Islet of Langerhans (tissue), 1 donor: ENCODE data around the gene PCDHGB1.
"Not testable (repeated sequence)": the region's sequence is repeated elsewhere in the genome, so short reads cannot be mapped to it uniquely, and the experiment has no call there.

Source experiments
- FAIRE-seq: peaks from one replicate; lab custom pipeline; 2011; peaks lifted over from hg19 to GRCh38; lab: Jason Lieb, UNC

PCDHGB1 gene

GRCh38 chr5:141346017-141346416 is 3.9 kb upstream of the PCDHGB1 start:
- FAIRE-seq = not testable (repeated sequence)

DNA sequence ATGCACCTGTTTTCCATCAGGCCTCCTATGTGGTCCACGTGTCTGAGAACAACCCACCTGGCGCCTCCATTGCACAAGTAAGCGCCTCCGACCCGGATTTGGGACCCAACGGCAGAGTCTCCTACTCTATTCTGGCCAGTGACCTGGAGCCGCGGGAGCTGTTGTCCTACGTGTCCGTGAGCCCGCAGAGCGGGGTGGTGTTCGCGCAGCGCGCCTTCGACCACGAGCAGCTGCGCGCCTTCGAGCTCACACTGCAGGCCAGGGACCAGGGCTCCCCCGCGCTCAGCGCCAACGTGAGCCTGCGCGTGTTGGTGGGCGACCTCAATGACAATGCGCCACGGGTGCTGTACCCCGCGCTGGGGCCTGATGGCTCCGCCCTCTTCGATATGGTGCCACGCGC is 1.7 kb downstream of the PCDHGB1 start:
- FAIRE-seq = no peak

- FAIRE-seq = no peak
Observed at GRCh38 chr5:141354900-141355469, 5.1 kb downstream of the PCDHGB1 start, which contains the start of gene PCDHGA4. PCDHGA4 (plus strand) TSS chr5:141355021; CDS start chr5:141355108, 87 bp downstream.

DNA sequence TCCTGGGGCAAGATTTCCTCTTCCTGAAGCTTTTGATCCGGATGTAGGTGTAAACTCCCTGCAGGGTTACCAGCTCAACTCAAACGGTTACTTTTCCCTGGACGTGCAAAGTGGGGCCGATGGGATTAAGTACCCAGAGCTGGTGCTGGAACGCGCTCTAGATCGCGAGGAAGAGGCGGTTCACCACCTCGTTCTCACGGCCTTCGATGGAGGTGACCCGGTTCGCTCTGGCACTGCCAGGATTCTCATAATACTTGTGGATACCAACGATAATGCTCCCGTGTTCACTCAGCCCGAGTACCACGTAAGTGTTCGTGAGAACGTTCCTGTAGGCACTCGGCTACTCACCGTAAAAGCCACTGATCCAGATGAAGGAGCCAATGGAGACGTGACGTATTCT is 5.7 kb downstream of the PCDHGB1 start:
- no peak for FAIRE-seq

DNA sequence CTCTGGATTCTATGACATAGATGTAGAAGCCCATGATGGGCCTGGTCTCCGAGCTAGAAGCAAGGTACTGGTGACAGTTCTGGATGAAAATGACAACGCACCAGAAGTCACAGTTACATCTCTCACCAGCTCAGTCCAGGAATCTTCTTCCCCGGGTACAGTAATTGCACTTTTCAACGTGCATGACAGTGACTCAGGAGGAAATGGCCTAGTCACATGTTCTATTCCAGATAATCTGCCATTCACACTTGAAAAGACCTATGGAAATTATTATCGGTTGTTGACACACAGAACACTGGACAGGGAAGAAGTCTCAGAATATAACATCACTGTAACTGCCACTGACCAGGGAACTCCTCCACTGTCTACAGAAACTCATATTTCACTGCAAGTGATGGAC is 6.2 kb downstream of the PCDHGB1 start:
- FAIRE-seq = no peak

- no peak for FAIRE-seq
Observed at GRCh38 chr5:141356950-141357349, 7.1 kb downstream of the PCDHGB1 start.

DNA sequence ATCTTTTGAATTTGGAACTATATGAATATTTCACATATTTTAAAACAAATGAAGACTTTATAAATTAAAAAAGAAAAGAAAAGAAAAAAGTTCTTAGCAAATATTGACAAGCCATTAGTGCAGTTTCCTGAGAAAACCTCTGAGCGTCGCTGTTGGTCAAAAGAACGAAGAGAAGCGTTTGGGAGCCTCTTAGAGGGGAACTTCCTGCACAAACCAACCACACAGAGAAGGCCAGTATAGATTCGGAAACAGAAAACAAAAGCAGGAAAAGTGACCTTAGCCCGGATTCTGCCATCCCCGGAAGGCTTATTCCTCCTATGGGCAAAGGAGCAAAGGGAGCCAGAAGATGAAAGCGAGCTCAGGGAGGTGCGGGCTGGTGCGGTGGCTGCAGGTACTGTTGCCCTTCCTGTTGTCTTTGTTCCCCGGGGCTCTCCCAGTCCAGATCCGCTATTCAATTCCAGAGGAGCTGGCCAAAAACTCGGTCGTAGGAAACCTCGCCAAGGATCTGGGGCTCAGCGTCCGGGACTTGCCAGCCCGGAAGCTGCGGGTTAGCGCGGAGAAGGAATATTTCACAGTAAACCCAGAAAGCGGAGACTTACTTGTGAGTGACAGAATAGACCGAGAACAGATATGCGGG is 10.0 kb downstream of the PCDHGB1 start, which contains the start of gene PCDHGB2:
PCDHGB2 (plus strand) TSS at position 205 of the 637 bp plus-strand sequence; CDS start at position 347, 142 bp downstream.
- FAIRE-seq = no peak

GRCh38 chr5:141360685-141361084 is 10.8 kb downstream of the PCDHGB1 start:
- FAIRE-seq = no peak

- FAIRE-seq = no peak
Observed at GRCh38 chr5:141362719-141363118, 12.8 kb downstream of the PCDHGB1 start.

- no peak for FAIRE-seq
Observed at GRCh38 chr5:141363952-141364660, 14.2 kb downstream of the PCDHGB1 start, which contains the start of gene PCDHGA5. PCDHGA5 (plus strand) TSS chr5:141364162; CDS start chr5:141364331, 169 bp downstream.

DNA sequence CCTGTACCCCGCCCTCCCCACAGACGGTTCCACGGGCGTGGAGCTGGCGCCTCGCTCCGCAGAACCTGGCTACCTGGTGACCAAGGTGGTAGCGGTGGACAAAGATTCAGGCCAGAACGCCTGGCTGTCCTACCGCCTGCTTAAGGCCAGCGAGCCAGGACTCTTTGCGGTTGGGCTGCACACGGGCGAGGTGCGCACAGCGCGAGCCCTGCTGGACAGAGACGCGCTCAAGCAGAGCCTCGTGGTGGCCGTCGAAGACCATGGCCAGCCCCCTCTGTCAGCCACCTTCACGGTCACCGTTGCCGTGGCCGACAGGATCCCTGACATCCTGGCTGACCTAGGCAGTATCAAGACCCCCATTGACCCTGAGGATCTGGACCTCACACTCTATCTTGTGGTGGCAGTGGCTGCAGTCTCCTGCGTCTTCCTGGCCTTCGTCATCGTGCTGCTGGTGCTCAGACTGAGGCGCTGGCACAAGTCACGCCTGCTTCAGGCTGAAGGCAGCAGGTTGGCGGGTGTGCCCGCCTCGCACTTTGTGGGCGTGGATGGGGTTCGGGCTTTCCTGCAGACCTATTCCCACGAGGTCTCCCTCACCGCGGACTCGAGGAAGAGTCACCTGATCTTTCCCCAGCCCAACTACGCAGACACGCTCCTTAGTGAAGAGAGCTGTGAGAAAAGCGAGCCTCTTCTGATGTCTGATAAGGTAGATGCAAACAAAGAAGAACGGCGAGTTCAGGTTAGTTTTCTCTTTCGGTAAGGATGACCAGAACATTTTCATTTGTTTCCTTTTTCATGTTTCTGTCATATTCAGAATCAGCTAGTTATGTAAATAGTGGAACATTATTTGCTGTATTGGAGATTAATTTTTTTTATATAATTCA is 16.4 kb downstream of the PCDHGB1 start:
- no peak for FAIRE-seq

- no peak for FAIRE-seq
Observed at GRCh38 chr5:141369994-141370848, 20.3 kb downstream of the PCDHGB1 start, which contains the start of gene PCDHGB3. PCDHGB3 (plus strand) TSS chr5:141370242; CDS start chr5:141370395, 153 bp downstream.

DNA sequence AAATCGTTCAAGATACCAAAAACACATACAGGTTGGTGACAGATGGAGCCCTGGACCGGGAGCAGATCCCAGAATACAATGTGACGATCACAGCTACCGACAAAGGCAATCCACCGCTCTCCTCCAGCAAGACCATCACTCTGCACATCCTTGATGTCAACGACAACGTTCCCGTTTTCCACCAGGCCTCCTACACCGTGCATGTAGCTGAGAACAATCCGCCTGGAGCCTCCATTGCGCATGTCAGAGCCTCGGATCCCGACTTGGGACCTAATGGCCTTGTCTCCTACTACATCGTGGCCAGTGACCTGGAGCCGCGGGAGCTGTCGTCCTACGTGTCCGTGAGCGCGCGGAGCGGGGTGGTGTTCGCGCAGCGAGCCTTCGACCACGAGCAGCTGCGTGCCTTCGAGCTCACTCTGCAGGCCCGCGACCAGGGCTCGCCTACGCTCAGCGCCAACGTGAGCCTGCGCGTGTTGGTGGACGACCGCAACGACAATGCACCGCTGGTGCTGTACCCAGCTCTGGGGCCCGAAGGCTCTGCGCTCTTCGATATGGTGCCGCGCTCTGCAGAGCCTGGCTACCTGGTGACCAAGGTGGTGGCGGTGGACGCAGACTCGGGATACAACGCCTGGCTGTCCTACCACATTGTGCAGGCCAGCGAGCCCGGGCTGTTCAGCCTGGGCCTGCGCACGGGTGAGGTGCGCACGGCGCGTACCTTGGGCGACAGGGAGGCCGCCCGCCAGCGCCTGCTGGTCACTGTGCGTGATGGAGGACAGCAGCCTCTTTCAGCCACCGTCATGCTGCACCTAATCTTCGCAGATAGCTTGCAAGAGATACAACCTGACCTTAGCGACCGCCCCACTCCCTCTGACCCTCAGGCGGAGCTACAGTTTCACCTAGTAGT is 21.9 kb downstream of the PCDHGB1 start:
- FAIRE-seq = no peak

GRCh38 chr5:141373673-141374317 is 23.9 kb downstream of the PCDHGB1 start, which contains the start of gene PCDHGA6:
PCDHGA6 (plus strand) TSS chr5:141373891; CDS start chr5:141374084, 193 bp downstream.
- FAIRE-seq = no peak

DNA sequence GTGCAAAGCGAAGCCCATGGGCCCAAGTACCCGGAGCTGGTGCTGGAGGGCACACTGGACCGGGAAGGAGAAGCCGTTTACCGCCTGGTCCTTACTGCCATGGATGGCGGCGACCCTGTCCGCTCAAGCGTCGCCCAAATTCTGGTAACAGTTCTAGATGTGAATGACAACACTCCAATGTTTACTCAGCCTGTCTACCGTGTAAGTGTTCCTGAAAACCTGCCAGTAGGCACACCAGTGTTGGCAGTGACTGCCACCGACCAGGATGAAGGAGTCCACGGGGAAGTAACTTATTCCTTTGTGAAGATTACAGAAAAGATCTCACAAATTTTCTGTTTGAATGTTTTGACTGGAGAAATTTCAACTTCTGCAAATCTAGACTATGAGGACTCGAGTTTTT is 24.7 kb downstream of the PCDHGB1 start:
- FAIRE-seq = no peak

DNA sequence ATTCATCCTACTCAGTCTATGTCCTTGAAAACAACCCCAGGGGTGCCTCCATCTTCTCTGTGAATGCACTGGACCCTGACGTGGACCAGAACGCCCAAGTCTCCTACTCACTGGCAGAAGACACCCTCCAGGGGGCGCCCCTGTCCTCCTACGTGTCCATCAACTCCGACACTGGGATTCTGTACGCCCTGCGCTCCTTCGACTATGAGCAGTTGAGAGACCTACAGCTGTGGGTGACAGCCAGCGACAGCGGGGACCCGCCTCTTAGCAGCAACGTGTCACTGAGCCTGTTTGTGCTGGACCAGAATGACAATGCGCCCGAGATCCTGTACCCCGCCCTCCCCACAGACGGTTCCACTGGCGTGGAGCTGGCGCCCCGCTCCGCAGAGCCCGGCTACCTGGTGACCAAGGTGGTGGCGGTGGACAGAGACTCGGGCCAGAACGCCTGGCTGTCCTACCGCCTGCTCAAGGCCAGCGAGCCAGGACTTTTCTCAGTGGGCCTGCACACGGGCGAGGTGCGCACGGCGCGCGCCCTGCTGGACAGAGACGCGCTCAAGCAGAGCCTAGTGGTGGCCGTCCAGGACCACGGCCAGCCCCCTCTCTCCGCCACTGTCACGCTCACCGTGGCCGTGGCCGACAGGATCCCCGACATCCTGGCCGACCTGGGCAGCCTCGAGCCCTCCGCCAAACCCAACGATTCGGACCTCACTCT is 25.7 kb downstream of the PCDHGB1 start:
- not testable (repeated sequence) for FAIRE-seq

DNA sequence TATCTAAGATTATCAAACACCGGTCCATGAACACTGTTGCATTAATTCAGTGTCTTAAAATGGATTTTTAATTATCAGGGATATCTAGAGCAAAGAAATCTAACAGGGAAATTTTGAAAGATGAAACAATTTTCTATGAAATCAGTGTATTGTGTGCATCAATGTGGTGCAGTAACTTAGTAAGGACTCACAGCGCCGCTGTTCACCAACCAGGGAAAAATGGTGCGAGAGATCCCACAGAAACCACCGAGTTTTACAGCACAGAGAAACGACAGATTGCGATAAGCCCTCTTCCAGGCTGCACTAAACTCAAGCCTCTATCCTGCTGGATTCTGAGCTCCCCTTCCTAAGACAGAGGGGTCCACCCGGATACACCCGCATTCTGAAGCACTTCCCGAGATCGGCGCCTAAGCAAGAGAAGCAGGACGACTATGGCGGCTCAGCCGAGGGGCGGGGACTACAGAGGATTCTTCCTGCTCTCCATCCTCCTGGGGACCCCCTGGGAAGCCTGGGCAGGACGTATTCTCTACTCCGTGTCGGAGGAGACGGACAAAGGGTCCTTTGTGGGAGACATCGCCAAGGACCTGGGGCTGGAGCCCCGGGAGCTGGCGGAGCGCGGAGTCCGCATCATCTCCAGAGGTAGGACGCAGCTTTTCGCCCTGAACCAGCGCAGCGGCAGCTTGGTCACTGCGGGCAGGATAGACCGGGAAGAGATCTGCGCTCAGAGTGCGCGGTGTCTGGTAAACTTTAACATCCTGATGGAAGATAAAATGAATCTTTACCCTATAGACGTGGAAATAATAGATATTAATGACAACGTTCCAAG is 32.8 kb downstream of the PCDHGB1 start, which contains the start of gene PCDHGA7:
PCDHGA7 (plus strand) TSS at position 274 of the 826 bp plus-strand sequence; CDS start at position 432, 158 bp downstream.
- FAIRE-seq = no peak

DNA sequence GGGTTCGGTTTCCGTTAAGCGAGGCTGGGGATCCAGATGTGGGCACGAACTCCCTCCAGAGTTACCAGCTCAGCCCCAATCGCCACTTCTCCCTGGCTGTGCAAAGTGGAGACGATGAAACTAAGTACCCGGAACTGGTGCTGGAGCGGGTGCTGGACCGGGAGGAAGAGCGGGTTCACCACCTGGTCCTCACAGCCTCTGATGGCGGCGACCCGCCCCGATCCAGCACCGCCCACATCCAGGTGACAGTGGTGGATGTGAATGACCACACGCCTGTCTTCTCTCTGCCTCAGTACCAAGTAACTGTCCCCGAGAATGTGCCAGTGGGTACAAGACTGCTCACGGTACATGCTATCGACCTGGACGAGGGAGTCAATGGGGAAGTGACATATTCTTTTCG is 33.4 kb downstream of the PCDHGB1 start:
- FAIRE-seq = no peak
